Loucy (cell line): ENCODE measurements around the gene PTPRF.

Source experiments
- H2AFZ ChIP-seq: fragments of 200-600 bp; sonication (generic); 2 replicates; pipeline ENCODE4 v1.6.0; 2016; ENCODE audit warnings: antibody characterized with exemption, mild to moderate bottlenecking, low read length, moderate library complexity
- H3F3A ChIP-seq: fragments of 200-600 bp; 2 replicates; pipeline ENCODE4 v1.6.0; 2016; ENCODE audit warnings: antibody characterized with exemption, low read depth, mild to moderate bottlenecking
- H3K27me3 ChIP-seq: fragments of 200-600 bp; sonication (generic); 2 replicates; pipeline ENCODE4 v1.6.1; 2014; ENCODE audit warnings: low read length, mild to moderate bottlenecking; ENCODE audit not compliant: insufficient read depth, poor library complexity, severe bottlenecking
- H3K36me3 ChIP-seq: fragments of 200-600 bp; sonication (generic); 2 replicates; pipeline ENCODE4 v1.6.1; 2016; ENCODE audit warnings: low read length; ENCODE audit not compliant: insufficient read depth
- H3K4me1 ChIP-seq: fragments of 200-600 bp; sonication (generic); 2 replicates; pipeline ENCODE4 v1.5.1; 2014; ENCODE audit warnings: low read length, mild to moderate bottlenecking; ENCODE audit not compliant: insufficient read depth, poor library complexity, severe bottlenecking
- H3K4me2 ChIP-seq: fragments of 200-600 bp; sonication (generic); 2 replicates; pipeline ENCODE4 v1.6.0; 2014; ENCODE audit warnings: antibody characterized with exemption, low read length, low read depth, mild to moderate bottlenecking; ENCODE audit not compliant: poor library complexity, severe bottlenecking
- H3K4me3 ChIP-seq: fragments of 200-600 bp; sonication (generic); 2 replicates; pipeline ENCODE4 v1.5.1; 2014; ENCODE audit warnings: low read length, mild to moderate bottlenecking, mixed read lengths; ENCODE audit not compliant: poor library complexity, severe bottlenecking
- H3K79me2 ChIP-seq: fragments of 200-600 bp; sonication (generic); 2 replicates; pipeline ENCODE4 v1.6.1; 2014; ENCODE audit warnings: low read length; ENCODE audit not compliant: insufficient read depth
- H3K9ac ChIP-seq: fragments of 200-600 bp; sonication (generic); 2 replicates; pipeline ENCODE4 v1.6.0; 2014; ENCODE audit warnings: mild to moderate bottlenecking, low read depth, low read length, moderate library complexity; ENCODE audit not compliant: poor library complexity, severe bottlenecking
- H3K9me2 ChIP-seq: fragments of 200-600 bp; sonication (generic); replicated peaks from 2 replicates; pipeline ENCODE4 v1.6.1; 2016; ENCODE audit warnings: low read depth, low read length, mixed read lengths
- H3K9me3 ChIP-seq: fragments of 200-600 bp; sonication (generic); 2 replicates; pipeline ENCODE4 v1.6.1; 2014; ENCODE audit warnings: mild to moderate bottlenecking, antibody characterized with exemption, low read length, low read depth; ENCODE audit not compliant: insufficient read depth
- H4K20me1 ChIP-seq: fragments of 200-600 bp; sonication (generic); 2 replicates; pipeline ENCODE4 v1.6.0; 2014; ENCODE audit warnings: antibody characterized with exemption, low read length, mild to moderate bottlenecking; ENCODE audit not compliant: insufficient read depth, poor library complexity, severe bottlenecking
- CTCF ChIP-seq: fragments of 200-600 bp; sonication (generic); conservative IDR thresholded peaks from 2 replicates; pipeline ENCODE4 v1.5.1; 2014; ENCODE audit warnings: mild to moderate bottlenecking, antibody characterized with exemption, low read length
- EZH2phosphoT487 ChIP-seq: fragments of 200-600 bp; IDR thresholded peaks from 2 replicates; pipeline ENCODE4 v1.6.1; 2018; ENCODE audit warnings: antibody characterized with exemption, mild to moderate bottlenecking, moderate library complexity, borderline replicate concordance

The PTPRF gene

GRCh38 chr1:43566382-43567044 is 35.8 kb downstream of the PTPRF start:
- Histone ChIP-seq H2AFZ (no peak overlapping the region), H3K27me3 (no peaks in the 10 kb centered on the region)

DNA sequence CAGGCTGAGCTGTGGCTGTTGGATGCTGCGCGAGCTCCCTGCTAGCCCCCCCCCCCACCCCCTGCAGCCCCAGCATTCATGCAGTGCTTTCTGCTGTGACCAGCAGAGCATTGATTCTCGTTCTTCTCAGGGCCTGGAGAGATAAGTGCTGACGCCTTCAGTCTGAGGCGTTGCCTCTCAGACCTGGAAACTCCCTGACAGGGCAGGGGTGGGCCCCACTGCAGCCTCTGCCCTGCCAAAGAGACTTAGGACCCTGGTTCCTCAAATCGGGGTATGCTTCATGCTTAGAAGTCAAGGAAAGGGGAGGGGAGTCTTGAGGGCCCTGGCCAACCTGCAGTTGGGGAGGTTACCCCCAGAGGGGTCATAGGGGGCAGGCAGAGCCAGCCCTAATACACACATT is 38.5 kb downstream of the PTPRF start:
- Histone ChIP-seq H3K9me3 (no peaks in the 10 kb centered on the region), H3K9ac (no peak overlapping the region), H2AFZ (no peak overlapping the region), H3K4me1 (no peaks in the 10 kb centered on the region), H3K9me2 (no peaks in the 10 kb centered on the region), H3K79me2 (no peaks in the 10 kb centered on the region), H3K4me3 (no peak overlapping the region), H4K20me1 (no peaks in the 10 kb centered on the region), H3F3A (no peaks in the 10 kb centered on the region), H3K27me3 (no peaks in the 10 kb centered on the region), H3K4me2 (no peak overlapping the region), H3K36me3 (no peaks in the 10 kb centered on the region)
- TF ChIP-seq CTCF (no peak), EZH2phosphoT487 (no peak)

More at GRCh38 chr1:43566382-43567044, 35.8 kb downstream of the PTPRF start:
- Histone ChIP-seq H3K36me3 (no peaks in the 10 kb centered on the region), H3K9me3 (no peaks in the 10 kb centered on the region), H3K4me3 (no peak overlapping the region), H3K79me2 (no peaks in the 10 kb centered on the region), H3K9me2 (no peaks in the 10 kb centered on the region), H3F3A (no peaks in the 10 kb centered on the region), H3K4me1 (no peaks in the 10 kb centered on the region), H4K20me1 (no peaks in the 10 kb centered on the region), H3K9ac (no peak overlapping the region), H3K4me2 (no peak overlapping the region)
- TF ChIP-seq CTCF: no peak
- TF ChIP-seq EZH2phosphoT487: no peak

DNA sequence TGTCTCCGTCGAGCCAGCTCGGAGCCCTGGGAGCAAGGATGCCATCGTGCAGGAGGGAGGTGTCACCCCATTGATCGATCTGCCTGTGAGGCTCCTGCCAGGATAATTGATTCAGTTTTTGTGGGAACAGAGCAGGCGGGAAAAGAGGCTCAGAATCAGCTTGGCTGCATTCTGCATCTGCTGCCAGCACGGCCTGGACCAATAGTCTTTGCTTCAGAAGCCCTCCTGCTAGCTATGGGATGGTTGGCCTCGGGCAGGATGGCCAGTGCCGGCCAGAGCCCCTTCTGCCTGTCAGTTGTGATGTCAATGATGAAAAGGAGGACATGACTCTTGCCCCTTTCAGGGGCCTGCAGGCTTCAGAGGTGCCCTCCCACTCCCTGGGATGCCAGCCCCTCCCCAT is 39.6 kb downstream of the PTPRF start:
- Histone ChIP-seq H4K20me1 (no peaks in the 10 kb centered on the region), H2AFZ (no peak overlapping the region), H3K4me2 (no peak overlapping the region), H3K79me2 (no peaks in the 10 kb centered on the region), H3K9ac (no peak overlapping the region), H3F3A (no peaks in the 10 kb centered on the region), H3K4me1 (no peaks in the 10 kb centered on the region), H3K9me3 (no peaks in the 10 kb centered on the region), H3K9me2 (no peaks in the 10 kb centered on the region), H3K36me3 (no peaks in the 10 kb centered on the region), H3K27me3 (no peaks in the 10 kb centered on the region), H3K4me3 (no peak overlapping the region)
- TF ChIP-seq CTCF (no peak), EZH2phosphoT487 (no peak)
